ENCODE results near the gene MEGF8. TPM values are rescaled to one million over a fixed set of nuclear protein-coding genes. Genes with fewer than 3 reads are reported as not detected.

Gene MEGF8
- total and polyA plus RNA-seq, 9 of the 15 experiments (the other 6 are each of a cell fraction or from before 2014, with no cell fraction given) = 0.28 to 13.1 (median 3.0) TPM

- TF ChIP-seq ZNF436 (CRISPR knock-in tag; IDR thresholded peaks at IDR 0.05) (no peak), NUFIP1 (IDR thresholded peaks at IDR 0.05; ENCODE audit: partially characterized antibody) (no peak), POU5F1 (IDR thresholded peaks at IDR 0.05; ENCODE audit: borderline replicate concordance, low read depth, low read length, partially characterized antibody) (no peak), TRIM28 (IDR thresholded peaks at IDR 0.05) (no peak), FOXA3 (CRISPR knock-in tag; conservative IDR thresholded peaks at IDR 0.05 in 1 of 2, IDR thresholded peaks at IDR 0.05 in 1 of 2) (no peak), ZBTB40 (IDR thresholded peaks at IDR 0.05) (no peak), ZBTB40 (CRISPR knock-in tag; IDR thresholded peaks at IDR 0.05) (no peak), DPF2 (IDR thresholded peaks at IDR 0.05) (no peak), E2F6 (IDR thresholded peaks at IDR 0.05; ENCODE audit: borderline replicate concordance in 1 of 2, extremely low read depth in 1 of 2, insufficient read depth in 1 of 2, insufficient read length in 1 of 2, low read depth in 1 of 2, low read length in 1 of 2, poor library complexity in 1 of 2, severe bottlenecking in 1 of 2) (peak; percentile 91 to 94)
Observed at GRCh38 chr19:42423462-42424344, 98.3 kb downstream of the MEGF8 start (continued).

Measured in K562 (cell line).